ENCODE data around the gene STK39.

STK39 gene

GRCh38 chr2:168203762-168204693, 43.4 kb downstream of the STK39 start:
- no peak for DNase-seq

- no peak for DNase-seq
Measured at GRCh38 chr2:168201584-168202116, 45.7 kb downstream of the STK39 start.

- no peak for DNase-seq
Measured at GRCh38 chr2:168200930-168201583, 46.3 kb downstream of the STK39 start.

GRCh38 chr2:168198476-168199207, 48.8 kb downstream of the STK39 start:
- no peak for DNase-seq

- no peak for DNase-seq
Measured at GRCh38 chr2:168196764-168197180, 50.6 kb downstream of the STK39 start.

- no peak for DNase-seq
Measured at GRCh38 chr2:168194784-168195522, 52.4 kb downstream of the STK39 start.

GRCh38 chr2:168192839-168193616, 54.4 kb downstream of the STK39 start:
- no peak for DNase-seq

GRCh38 chr2:168191955-168192785, 55.2 kb downstream of the STK39 start:
- no peak for DNase-seq

- no peak for DNase-seq
Measured at GRCh38 chr2:168190590-168191336, 56.6 kb downstream of the STK39 start.

- DNase-seq = no peak
Measured at GRCh38 chr2:168189835-168190569, 57.4 kb downstream of the STK39 start.

- no peak for DNase-seq
Measured at GRCh38 chr2:168188002-168188401, 59.4 kb downstream of the STK39 start.

- DNase-seq = no peak
Measured at GRCh38 chr2:168186452-168186851, 60.9 kb downstream of the STK39 start.

GRCh38 chr2:168185583-168186274, 61.7 kb downstream of the STK39 start:
- DNase-seq = no peak

- peak; percentile 58 for DNase-seq
Measured at GRCh38 chr2:168184681-168185513, 62.5 kb downstream of the STK39 start.

- no peak for DNase-seq
Measured at GRCh38 chr2:168183308-168183997, 63.9 kb downstream of the STK39 start.

- DNase-seq = no peak
Measured at GRCh38 chr2:168182550-168183249, 64.7 kb downstream of the STK39 start.
